C4-2B (cell line): ENCODE data around the gene B4GALT1.
"Not testable (repeated sequence)": the region's sequence is repeated elsewhere in the genome, so short reads cannot be mapped to it uniquely, and the experiment has no call there.

Experiments used
- H3K27ac ChIP-seq: fragments of 450-650 bp; 2 replicates; pipeline ENCODE4 v1.5.1; 2017
- CTCF ChIP-seq: fragments of 450-650 bp; conservative IDR thresholded peaks from 2 replicates; pipeline ENCODE4 v1.5.1; 2017; ENCODE audit warnings: mild to moderate bottlenecking
- ZFX ChIP-seq: fragments of 450-650 bp; IDR thresholded peaks from 2 replicates; pipeline ENCODE4 v1.6.1; 2017

Gene B4GALT1

GRCh38 chr9:33101104-33101951 is 65.8 kb downstream of the B4GALT1 start:
- H3K27ac ChIP-seq = peak overlapping the region; percentile 3; the same call in 1 of the 2 replicates
- TF ChIP-seq CTCF = no peak
- TF ChIP-seq ZFX = no peak

GRCh38 chr9:33099754-33100153 is 67.4 kb downstream of the B4GALT1 start:
- H3K27ac ChIP-seq = no peak overlapping the region
- TF ChIP-seq CTCF (no peak), ZFX (no peak)

- no peak overlapping the region for H3K27ac ChIP-seq
- TF ChIP-seq ZFX = no peak
- no peak for TF ChIP-seq CTCF
Observed at GRCh38 chr9:33097192-33097591, 69.9 kb downstream of the B4GALT1 start.

- TF ChIP-seq ZFX (no peak), CTCF (no peak)
- no peak overlapping the region for H3K27ac ChIP-seq
Observed at GRCh38 chr9:33092634-33093033, 74.5 kb downstream of the B4GALT1 start.

- H3K27ac ChIP-seq = not testable (repeated sequence)
Observed at GRCh38 chr9:33085672-33086071, 81.5 kb downstream of the B4GALT1 start.

GRCh38 chr9:33082538-33083326 is 84.4 kb downstream of the B4GALT1 start:
- TF ChIP-seq ZFX (no peak), CTCF (no peak)
- H3K27ac ChIP-seq = no peak overlapping the region

GRCh38 chr9:33082128-33082527 is 85.0 kb downstream of the B4GALT1 start:
- no peak overlapping the region for H3K27ac ChIP-seq
- TF ChIP-seq CTCF (no peak), ZFX (no peak)
